HG02840 (cell line): Measurements from ENCODE around the gene PTPN20.

ENCODE experiments used
- ATAC-seq: cut with Tn5 transposase; IDR thresholded peaks from one replicate; pipeline ENCODE4 v1.9.1; 2021; ENCODE audit warnings: mild to moderate bottlenecking, moderate library complexity, moderate number of reproducible peaks; ENCODE audit not compliant: unreplicated experiment, low FRiP score

PTPN20 gene

DNA sequence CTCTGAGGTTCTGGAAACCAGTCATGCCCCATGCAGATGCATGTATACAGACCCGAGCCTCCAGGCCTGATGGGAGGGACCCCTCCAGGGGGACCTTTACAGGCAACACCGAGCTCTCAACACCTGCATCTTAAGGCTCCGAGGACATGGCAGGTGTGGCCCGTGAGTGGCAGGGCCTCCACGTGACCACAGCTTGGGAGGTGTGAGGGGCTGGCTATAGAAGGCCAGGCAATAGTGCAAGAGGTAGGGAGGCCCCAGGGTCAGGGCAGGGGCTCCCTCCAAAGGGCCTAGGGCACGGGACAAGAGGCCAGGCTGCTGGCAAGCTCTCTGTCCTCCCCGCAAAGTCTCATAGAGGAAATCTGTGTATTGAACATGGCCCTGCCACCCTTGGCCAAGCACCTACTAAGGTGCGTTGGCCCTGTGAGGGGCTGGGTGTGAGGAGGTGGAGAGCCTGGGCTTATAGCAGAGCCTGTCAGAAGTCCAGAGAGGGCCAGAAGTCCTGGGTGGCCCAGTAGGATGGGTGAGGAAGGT, 134.2 kb downstream of the PTPN20 start:
- no peak for ATAC-seq

DNA sequence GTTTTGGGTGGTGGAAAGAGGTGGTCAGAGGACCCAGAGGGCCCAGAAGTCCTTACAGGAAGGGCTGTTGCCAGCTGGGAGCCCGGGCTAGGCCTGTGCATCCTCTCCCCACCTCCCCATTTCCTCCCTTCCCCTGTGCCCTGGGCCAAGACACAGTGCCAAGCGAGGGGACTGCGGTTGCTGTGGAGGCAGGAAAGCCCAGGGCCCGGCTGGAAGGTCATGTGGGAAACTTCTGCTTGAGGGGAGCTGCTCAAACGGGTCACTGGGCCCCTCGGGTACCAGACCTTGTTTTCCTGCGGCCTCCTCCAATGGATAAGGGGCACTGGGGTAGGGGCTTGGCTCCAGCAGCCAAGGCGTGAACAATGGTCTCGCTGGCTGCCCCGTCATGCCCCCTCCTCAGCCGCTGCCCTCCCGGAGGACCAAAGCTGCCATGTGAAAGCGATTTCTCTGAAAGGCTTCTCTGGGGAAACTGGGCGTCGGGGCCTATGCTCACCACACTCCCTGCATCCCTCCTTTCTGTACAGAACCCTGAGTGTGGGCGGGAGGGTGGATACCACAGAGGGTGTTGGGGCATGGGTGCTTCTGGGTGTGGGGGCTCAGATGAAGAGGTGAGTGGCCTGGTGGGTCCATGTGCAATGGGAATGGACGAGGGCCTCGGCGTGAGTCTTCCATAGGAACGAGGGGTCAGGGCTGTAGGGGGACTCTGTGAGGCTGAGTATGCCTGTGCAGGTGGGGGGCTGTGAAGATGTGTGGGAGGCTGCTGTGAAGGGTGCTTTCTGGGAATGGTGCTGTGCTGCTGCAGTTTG, 135.3 kb downstream of the PTPN20 start:
- no peak for ATAC-seq

DNA sequence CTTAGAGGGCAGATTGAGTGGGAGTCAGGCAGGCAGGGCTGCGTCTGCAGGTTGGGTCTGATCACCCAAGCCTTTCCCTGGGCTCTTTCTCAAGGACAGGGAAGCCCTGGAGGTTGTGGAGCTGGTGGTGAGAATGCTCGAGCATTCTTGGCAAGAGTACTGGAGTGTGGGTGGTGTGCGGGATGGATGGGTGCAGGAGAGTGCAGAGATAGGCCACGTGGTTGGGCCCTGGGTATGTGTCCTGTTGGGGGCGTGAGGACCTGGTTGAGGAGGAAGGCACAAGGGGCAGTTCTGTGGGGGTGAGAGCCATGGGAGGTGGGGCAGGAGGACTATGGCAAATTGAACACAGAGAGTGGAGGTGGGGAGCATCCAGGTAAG, 135.9 kb downstream of the PTPN20 start:
- ATAC-seq: no peak

DNA sequence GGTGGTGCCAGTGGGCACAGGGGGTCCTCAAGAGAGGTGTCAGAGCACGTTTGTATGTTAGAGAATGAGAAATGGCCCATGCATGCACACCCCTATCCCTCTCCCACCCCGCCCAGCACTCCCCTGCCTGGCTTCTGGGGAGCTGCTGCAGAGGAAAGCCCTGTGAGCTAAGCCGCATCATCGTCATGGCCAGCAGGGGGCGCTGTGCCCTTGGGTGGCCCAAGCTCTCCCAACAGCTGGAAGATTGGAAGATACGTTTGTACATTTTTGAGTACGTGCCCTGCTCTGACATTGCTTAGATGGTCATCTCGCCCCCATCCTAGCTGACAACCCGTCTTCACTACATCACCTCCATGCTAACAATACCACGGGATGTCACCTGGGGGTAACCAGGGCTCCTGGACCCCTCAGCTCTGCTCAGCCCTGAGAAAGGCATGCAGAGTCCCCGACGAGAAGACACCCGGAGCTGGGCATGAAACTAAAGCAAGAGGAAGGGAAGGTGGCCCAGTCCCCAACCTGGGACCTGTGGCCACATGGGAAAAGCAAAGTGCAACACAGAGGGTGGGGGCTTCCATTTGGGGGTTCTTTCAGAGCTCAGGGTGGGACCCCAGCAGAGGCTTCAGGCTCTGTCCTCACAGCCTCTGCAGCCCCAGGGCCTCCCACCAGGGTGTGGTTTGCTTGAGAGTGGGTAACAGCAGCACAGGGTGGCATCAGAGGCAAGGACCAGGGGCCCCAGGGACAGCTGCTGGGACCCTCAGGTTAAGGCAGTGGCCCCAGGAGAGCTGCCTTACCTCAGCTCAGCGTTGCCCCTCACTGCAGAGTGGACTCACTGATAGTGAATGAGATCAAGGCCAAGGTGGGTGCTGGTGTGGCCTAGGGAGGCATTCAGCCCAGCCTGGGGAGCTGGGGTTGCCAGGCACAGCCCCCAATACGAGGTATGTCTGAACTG, 136.6 kb downstream of the PTPN20 start:
- ATAC-seq: no peak

DNA sequence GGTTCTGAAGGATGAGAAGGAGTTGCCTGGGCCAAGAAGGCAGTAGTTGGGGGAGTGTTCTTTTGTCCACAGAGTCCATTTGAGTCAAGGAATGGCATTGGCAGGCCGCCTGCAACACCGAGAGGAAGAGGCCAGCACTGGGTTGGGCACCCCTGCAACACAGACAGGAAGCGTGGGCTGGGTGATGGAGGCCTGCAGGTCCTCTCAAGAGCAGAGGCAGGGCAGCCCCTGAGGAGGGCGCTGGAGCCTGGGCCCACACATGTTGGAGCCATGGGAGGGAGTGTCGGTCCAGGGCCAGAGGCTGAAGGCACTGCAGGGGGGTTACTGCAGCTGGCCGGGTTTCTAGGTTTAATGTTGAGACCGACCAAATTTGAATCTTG, 137.3 kb downstream of the PTPN20 start:
- no peak for ATAC-seq

DNA sequence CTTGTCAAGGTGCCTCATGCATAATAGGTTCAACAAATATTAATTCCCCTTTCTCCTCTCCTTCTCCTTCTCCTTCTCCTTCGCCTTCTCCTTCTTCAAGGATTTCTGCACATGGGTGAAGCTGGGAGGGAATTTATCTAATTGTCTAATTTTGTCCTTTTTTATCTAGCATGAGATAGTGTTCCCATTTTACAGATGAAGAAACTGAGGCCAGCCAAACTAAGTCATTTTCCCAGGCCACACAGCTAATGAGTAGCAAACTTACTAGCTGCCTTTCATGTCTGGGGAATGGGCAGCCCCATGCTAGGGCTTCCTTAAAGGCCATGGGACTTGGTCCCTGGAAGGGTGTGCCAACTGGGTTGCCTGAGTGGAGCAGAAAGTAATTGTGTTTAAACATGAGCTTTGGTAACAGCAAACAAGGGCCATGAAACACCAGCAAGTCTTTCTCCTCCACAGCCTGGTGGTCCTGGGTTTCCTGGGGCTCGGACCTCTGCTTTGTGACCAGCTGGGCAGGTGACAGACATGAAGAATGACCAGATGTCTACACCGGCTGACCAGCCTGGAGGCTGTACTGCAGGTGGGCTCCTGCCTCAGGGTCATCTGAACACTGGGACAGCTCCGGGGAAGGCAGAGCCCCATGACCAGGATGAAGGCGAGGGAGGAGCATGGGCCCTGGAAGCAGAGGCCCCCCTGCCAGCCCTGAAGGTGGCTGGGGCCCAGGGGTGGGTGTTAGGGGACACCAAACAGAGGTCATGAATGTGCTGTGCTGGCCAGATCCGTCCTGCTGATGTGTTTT, 138.0 kb downstream of the PTPN20 start:
- no peak for ATAC-seq

DNA sequence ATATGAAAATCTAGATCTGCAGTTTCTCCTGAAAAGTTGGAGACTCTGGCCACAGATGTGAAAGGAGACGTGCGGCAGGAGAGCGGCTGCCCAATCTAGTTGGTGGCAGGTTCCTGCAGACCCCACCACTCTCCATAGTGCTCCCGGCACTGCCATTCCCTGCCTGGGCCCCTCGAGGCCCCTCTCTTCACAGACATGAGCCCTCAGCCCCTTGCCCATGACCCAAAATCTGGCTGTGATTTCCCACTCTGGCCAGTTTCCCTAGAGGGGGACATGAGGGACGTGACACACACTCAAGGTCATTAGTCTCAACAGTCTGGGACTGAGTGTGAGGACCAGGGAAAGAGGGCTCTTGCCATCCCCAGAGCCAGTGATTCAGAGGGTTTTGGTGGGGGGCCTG, 138.7 kb downstream of the PTPN20 start:
- no peak for ATAC-seq

DNA sequence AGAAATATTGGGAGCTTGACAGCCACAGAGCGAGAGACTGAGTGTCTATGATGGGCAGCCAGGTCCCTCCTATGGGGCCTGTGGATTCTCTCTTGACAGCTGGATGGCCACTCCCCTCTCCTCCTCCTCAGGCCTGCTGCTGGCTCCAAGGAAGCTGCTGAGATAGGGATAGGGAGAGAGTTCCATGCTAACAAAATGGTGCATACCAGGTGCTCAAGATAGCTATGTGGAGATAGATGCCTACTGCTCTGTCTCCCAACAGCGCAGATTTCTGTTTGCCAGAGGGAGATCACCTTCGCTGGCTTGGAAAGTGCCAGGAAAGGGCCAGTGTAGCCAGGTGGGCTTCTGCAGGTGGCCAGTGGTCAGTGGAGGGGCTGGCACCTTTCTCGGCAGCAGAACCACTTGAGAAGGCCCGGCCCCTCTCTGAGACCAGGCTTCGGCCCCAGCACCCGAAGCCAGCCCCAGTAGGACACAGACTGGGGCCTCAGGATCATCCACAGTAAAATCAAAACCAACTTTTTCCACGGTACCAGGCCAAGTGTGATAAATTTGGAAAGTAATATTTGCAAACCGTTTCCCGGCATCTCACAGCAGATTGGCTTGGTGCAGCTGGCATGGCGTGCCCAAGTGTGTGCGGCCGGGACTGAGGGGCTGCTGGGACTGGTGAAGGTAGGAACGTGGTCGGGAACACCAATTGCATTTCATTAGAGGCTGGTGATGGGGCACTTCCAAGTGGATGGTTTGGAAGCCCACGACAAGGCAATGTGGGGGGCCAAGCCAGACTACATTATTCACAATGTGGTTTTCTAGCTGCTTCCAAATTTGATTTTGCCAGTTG, 139.6 kb downstream of the PTPN20 start:
- ATAC-seq: no peak

DNA sequence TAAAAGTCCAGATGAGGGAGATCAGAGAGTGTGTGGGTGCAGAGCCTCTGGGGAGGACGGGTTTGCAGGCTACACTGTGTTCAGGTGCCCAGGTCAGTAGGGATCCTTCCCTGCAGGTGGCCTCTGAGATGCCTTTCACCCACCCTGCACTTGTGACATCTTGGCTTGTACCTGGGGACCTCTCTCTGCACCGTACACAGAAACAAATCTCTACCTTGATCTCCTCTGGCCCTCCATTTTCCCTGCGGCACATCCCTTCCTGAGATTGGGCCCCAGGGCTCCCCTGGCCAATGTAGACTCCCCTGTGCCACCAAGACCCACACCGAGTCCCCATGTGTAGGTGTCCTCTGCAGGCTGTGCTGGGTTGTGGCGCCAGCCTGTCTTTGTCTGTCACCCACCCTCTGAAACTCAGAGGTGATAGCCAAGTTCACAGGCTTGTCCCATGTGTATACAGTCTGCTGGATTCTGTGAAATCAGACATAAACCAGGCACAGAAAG, 140.6 kb downstream of the PTPN20 start:
- ATAC-seq: no peak
